Activated CD4-positive, alpha-beta T cell treated with anti-CD3 and anti-CD28 coated beads, Interleukin-2, amount 50 U/mL, for 24 hours (primary cell): Measurements from ENCODE around the gene TSPAN7.

Experiments
- DNase-seq, 2 donors: peaks; one replicate each; pipeline ENCODE4 v3.0.0-alpha.2; 2020; ENCODE audit warnings: low read depth in 1 of 2, low spot score in 1 of 2

TSPAN7 gene

GRCh38 chrX:38594434-38594833, 33.1 kb downstream of the TSPAN7 start:
- no peak for DNase-seq

- no peak for DNase-seq
These were observed 34.5 kb downstream of the TSPAN7 start for GRCh38 chrX:38595801-38596200.

GRCh38 chrX:38596939-38597338, 35.6 kb downstream of the TSPAN7 start:
- no peak for DNase-seq

GRCh38 chrX:38599796-38600755, 38.7 kb downstream of the TSPAN7 start:
- DNase-seq = no peak

GRCh38 chrX:38601866-38602265, 40.5 kb downstream of the TSPAN7 start:
- no peak for DNase-seq

GRCh38 chrX:38606821-38607220, 45.5 kb downstream of the TSPAN7 start:
- DNase-seq = no peak

- DNase-seq = no peak
These were observed 46.6 kb downstream of the TSPAN7 start for GRCh38 chrX:38607976-38608375.

- no peak for DNase-seq
These were observed 49.5 kb downstream of the TSPAN7 start for GRCh38 chrX:38610849-38611248.

GRCh38 chrX:38612281-38612680, 50.9 kb downstream of the TSPAN7 start:
- DNase-seq = no peak

GRCh38 chrX:38614485-38614884, 53.1 kb downstream of the TSPAN7 start:
- no peak for DNase-seq

GRCh38 chrX:38616904-38617303, 55.6 kb downstream of the TSPAN7 start:
- DNase-seq = no peak

GRCh38 chrX:38618180-38618579, 56.8 kb downstream of the TSPAN7 start:
- DNase-seq = no peak

- DNase-seq = no peak
These were observed 59.3 kb downstream of the TSPAN7 start for GRCh38 chrX:38620623-38621022.

- DNase-seq = no peak
These were observed 65.0 kb downstream of the TSPAN7 start for GRCh38 chrX:38626296-38626695.

GRCh38 chrX:38627683-38628082, 66.3 kb downstream of the TSPAN7 start:
- peak in 1 of 2 donors; percentile 0 for DNase-seq

GRCh38 chrX:38628587-38628986, 67.2 kb downstream of the TSPAN7 start:
- DNase-seq = no peak

GRCh38 chrX:38632516-38632915, 71.2 kb downstream of the TSPAN7 start:
- no peak for DNase-seq

GRCh38 chrX:38634665-38635064, 73.3 kb downstream of the TSPAN7 start:
- no peak for DNase-seq

- DNase-seq = no peak
These were observed 75.8 kb downstream of the TSPAN7 start for GRCh38 chrX:38636949-38637819.

- no peak for DNase-seq
These were observed 77.7 kb downstream of the TSPAN7 start for GRCh38 chrX:38638952-38639529.

- DNase-seq = no peak
These were observed 78.4 kb downstream of the TSPAN7 start for GRCh38 chrX:38639730-38640129.

GRCh38 chrX:38641197-38641596, 79.9 kb downstream of the TSPAN7 start:
- DNase-seq = no peak
